ENCODE results near the gene TRIM9. TPM values are rescaled to one million over a fixed set of nuclear protein-coding genes. Genes with fewer than 3 reads are reported as not detected.

Gene TRIM9
- total and polyA plus RNA-seq, 4 experiments from 2014 or later = 0.05 to 0.55 (median 0.44) TPM; not detected in 1

DNA sequence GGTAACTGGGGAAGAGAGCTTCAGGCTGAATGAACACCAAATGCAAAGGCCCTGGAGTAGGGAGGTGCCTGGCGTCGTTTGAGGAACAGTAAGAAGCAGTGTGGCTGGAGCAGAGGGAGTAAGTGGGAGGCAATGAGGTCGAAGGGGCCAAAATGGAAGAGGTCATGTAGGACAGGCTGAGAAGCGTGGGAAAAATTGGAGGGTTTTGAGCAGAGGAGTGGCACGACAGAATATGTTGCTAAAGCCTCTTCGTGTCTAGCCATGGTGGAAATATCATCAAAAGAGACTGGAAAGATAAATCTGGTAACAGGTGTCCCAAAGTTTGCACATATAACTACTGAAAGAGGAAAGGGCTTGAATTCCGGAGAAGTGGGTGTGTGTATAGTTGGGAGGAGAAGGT is 1.9 kb downstream of the TRIM9 start:
- Mint-ChIP-seq H3K9me3 (no peaks in the 10 kb centered on the region), H3K27ac (no peak overlapping the region), H3K27me3 (peaks cover 5 to 20% of the 10 kb centered on the region in 2 donors), H3K36me3 (peaks cover 0 to 2% of the 10 kb centered on the region in 2 donors), H3K4me3 (peak overlapping the region in 7 of 8 donors; percentile 0 to 75 (median 19)), H3K4me1 (peaks cover 12 to 31% (median 13%) of the 10 kb centered on the region in 4 donors)
- H3K27ac ChIP-seq (ENCODE audit: low read depth, low read length) = no peak overlapping the region
- no peaks in the 10 kb centered on the region for H3K36me3 ChIP-seq (ENCODE audit: insufficient read depth, low read length)
- H3K9me3 ChIP-seq (ENCODE audit: control insufficient read depth in 1 of 2, low read length in 2 of 2) = no peaks in the 10 kb centered on the region
- intact Hi-C loops (cut with micrococcal nuclease) = no loop called here
- H3K4me3 ChIP-seq (ENCODE audit: low read length in 2 of 2) = no peak overlapping the region
- ChIA-PET POLR2A (ENCODE audit: partially characterized antibody) (no interaction called here), CTCF (ENCODE audit: partially characterized antibody) (interaction anchor here (1.4 kb wide), 1 partner anchor 8 kb away, joined by 5 read pairs; no protein-coding TSS in a partner anchor)
- peaks cover 18% of the 10 kb centered on the region for H3K4me1 ChIP-seq (ENCODE audit: insufficient read depth, low read length)
- no peak for DNase-seq
- peaks cover 8% of the 10 kb centered on the region for H3K27me3 ChIP-seq (ENCODE audit: insufficient read depth, low read length)

GRCh38 chr14:51089278-51089677 is 5.6 kb downstream of the TRIM9 start:
- CTCF ChIA-PET (ENCODE audit: partially characterized antibody) = no interaction called here
- intact Hi-C loops (cut with micrococcal nuclease) = no loop called here
- Mint-ChIP-seq H3K27me3 (peaks cover 4 to 18% of the 10 kb centered on the region in 2 donors), H3K4me3 (no peak overlapping the region), H3K9me3 (no peaks in the 10 kb centered on the region), H3K27ac (no peak overlapping the region), H3K36me3 (no peaks in the 10 kb centered on the region), H3K4me1 (peaks cover 0 to 16% (median 5%) of the 10 kb centered on the region in 4 donors)
- no peak for DNase-seq
- peaks cover 7% of the 10 kb centered on the region for H3K27me3 ChIP-seq (ENCODE audit: insufficient read depth, low read length)
- H3K27ac ChIP-seq (ENCODE audit: low read depth, low read length) = no peak overlapping the region
- no peak overlapping the region for H3K4me3 ChIP-seq (ENCODE audit: low read length in 2 of 2)
- no peaks in the 10 kb centered on the region for H3K9me3 ChIP-seq (ENCODE audit: control insufficient read depth in 1 of 2, low read length in 2 of 2)
- POLR2A ChIA-PET (ENCODE audit: partially characterized antibody) = no interaction called here
- no peaks in the 10 kb centered on the region for H3K36me3 ChIP-seq (ENCODE audit: insufficient read depth, low read length)
- H3K4me1 ChIP-seq (ENCODE audit: insufficient read depth, low read length) = peaks cover 7% of the 10 kb centered on the region

- POLR2A ChIA-PET (ENCODE audit: partially characterized antibody) = no interaction called here
- intact Hi-C loops (cut with micrococcal nuclease) = no loop called here
These were observed 7.9 kb downstream of the TRIM9 start for GRCh38 chr14:51087031-51087441.

DNA sequence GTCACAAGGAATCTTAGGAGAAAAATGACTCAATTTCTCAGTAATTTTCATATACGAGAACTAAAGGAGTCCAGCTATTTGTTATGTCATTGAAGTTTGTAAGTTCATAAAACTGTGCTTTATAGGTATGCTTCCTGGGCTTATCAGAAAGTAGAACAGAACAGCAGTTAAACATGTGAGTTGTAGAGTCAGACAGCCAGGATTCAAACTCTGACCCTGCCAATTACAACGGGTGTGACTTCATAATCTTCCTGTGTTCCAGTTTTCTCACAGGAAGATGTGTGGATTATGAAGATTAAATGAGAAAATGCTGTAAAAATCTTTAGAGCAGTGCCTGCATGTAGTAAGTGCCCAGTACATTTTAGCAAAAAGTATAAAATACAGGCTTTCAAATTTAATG is 8.9 kb downstream of the TRIM9 start:
- Mint-ChIP-seq H3K36me3 (no peaks in the 10 kb centered on the region), H3K4me3 (no peak overlapping the region), H3K27ac (no peak overlapping the region), H3K27me3 (peaks cover 0 to 6% of the 10 kb centered on the region in 2 donors), H3K9me3 (no peaks in the 10 kb centered on the region), H3K4me1 (no peaks in the 10 kb centered on the region)
- CTCF ChIA-PET (ENCODE audit: partially characterized antibody) = no interaction called here
- Histone ChIP-seq H3K27me3 (ENCODE audit: insufficient read depth, low read length) (no peaks in the 10 kb centered on the region), H3K4me3 (ENCODE audit: low read length in 2 of 2) (no peak overlapping the region), H3K27ac (ENCODE audit: low read depth, low read length) (no peak overlapping the region), H3K9me3 (ENCODE audit: control insufficient read depth in 1 of 2, low read length in 2 of 2) (no peaks in the 10 kb centered on the region), H3K4me1 (ENCODE audit: insufficient read depth, low read length) (no peaks in the 10 kb centered on the region), H3K36me3 (ENCODE audit: insufficient read depth, low read length) (no peaks in the 10 kb centered on the region)
- POLR2A ChIA-PET (ENCODE audit: partially characterized antibody) = no interaction called here
- intact Hi-C loops (cut with micrococcal nuclease) = no loop called here
- no peak for DNase-seq

More at GRCh38 chr14:51087031-51087441, 7.9 kb downstream of the TRIM9 start:
- H3K27me3 Mint-ChIP-seq = peaks cover 0 to 11% of the 10 kb centered on the region in 2 donors
- no peak overlapping the region for H3K27ac ChIP-seq (ENCODE audit: low read depth, low read length)
- no peaks in the 10 kb centered on the region for H3K4me1 ChIP-seq (ENCODE audit: insufficient read depth, low read length)
- CTCF ChIA-PET (ENCODE audit: partially characterized antibody) = no interaction called here
- no peak overlapping the region for H3K4me3 Mint-ChIP-seq
- no peak overlapping the region for H3K4me3 ChIP-seq (ENCODE audit: low read length in 2 of 2)
- no peaks in the 10 kb centered on the region for H3K36me3 Mint-ChIP-seq
- no peaks in the 10 kb centered on the region for H3K9me3 Mint-ChIP-seq
- no peak for DNase-seq
- H3K27me3 ChIP-seq (ENCODE audit: insufficient read depth, low read length) = no peaks in the 10 kb centered on the region
- no peaks in the 10 kb centered on the region for H3K4me1 Mint-ChIP-seq
- no peaks in the 10 kb centered on the region for H3K9me3 ChIP-seq (ENCODE audit: control insufficient read depth in 1 of 2, low read length in 2 of 2)
- no peak overlapping the region for H3K27ac Mint-ChIP-seq
- H3K36me3 ChIP-seq (ENCODE audit: insufficient read depth, low read length) = no peaks in the 10 kb centered on the region

GRCh38 chr14:51084962-51085361 is 9.9 kb downstream of the TRIM9 start:
- Mint-ChIP-seq H3K4me3 (no peak overlapping the region), H3K9me3 (no peaks in the 10 kb centered on the region), H3K27me3 (peaks cover 0 to 6% of the 10 kb centered on the region in 2 donors), H3K36me3 (no peaks in the 10 kb centered on the region), H3K4me1 (no peaks in the 10 kb centered on the region), H3K27ac (no peak overlapping the region)
- Histone ChIP-seq H3K9me3 (ENCODE audit: control insufficient read depth in 1 of 2, low read length in 2 of 2) (no peaks in the 10 kb centered on the region), H3K27ac (ENCODE audit: low read depth, low read length) (no peak overlapping the region), H3K27me3 (ENCODE audit: insufficient read depth, low read length) (no peaks in the 10 kb centered on the region), H3K36me3 (ENCODE audit: insufficient read depth, low read length) (no peaks in the 10 kb centered on the region), H3K4me3 (ENCODE audit: low read length in 2 of 2) (no peak overlapping the region), H3K4me1 (ENCODE audit: insufficient read depth, low read length) (no peaks in the 10 kb centered on the region)
- DNase-seq = no peak
- POLR2A ChIA-PET (ENCODE audit: partially characterized antibody) = no interaction called here
- CTCF ChIA-PET (ENCODE audit: partially characterized antibody) = interaction anchor here (1.3 kb wide), 1 partner anchor 9 kb away, joined by 5 read pairs; no protein-coding TSS in a partner anchor
- intact Hi-C loops (cut with micrococcal nuclease) = no loop called here

DNA sequence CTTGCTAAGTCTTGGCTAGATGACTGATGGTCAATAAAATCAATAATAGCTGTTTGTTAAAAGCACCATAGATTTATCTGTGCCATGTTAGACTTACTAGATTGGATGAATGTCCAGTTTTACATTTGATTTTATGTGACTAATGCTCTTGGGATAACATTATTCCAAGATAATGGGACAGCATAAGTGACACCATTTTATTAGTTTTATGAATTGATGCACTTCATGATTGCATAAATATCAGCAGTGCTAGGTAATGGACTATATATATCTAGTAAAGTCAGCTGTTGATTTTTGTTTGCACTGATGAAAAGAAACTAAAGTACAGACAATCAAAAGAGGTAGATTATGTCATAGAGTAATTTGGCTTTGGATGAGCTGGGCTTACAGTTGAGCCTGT is 10.4 kb downstream of the TRIM9 start:
- CTCF ChIA-PET (ENCODE audit: partially characterized antibody) = interaction anchor here (1.3 kb wide), 1 partner anchor 9 kb away, joined by 5 read pairs; no protein-coding TSS in a partner anchor
- Mint-ChIP-seq H3K4me1 (no peaks in the 10 kb centered on the region), H3K4me3 (no peak overlapping the region), H3K27ac (no peak overlapping the region), H3K27me3 (peaks cover 4 to 6% of the 10 kb centered on the region in 2 donors), H3K36me3 (no peaks in the 10 kb centered on the region), H3K9me3 (no peaks in the 10 kb centered on the region)
- Histone ChIP-seq H3K9me3 (ENCODE audit: control insufficient read depth in 1 of 2, low read length in 2 of 2) (no peaks in the 10 kb centered on the region), H3K4me3 (ENCODE audit: low read length in 2 of 2) (no peak overlapping the region), H3K27ac (ENCODE audit: low read depth, low read length) (no peak overlapping the region), H3K27me3 (ENCODE audit: insufficient read depth, low read length) (no peaks in the 10 kb centered on the region), H3K4me1 (ENCODE audit: insufficient read depth, low read length) (no peaks in the 10 kb centered on the region), H3K36me3 (ENCODE audit: insufficient read depth, low read length) (no peaks in the 10 kb centered on the region)
- intact Hi-C loops (cut with micrococcal nuclease) = no loop called here
- DNase-seq = no peak
- POLR2A ChIA-PET (ENCODE audit: partially characterized antibody) = no interaction called here

DNA sequence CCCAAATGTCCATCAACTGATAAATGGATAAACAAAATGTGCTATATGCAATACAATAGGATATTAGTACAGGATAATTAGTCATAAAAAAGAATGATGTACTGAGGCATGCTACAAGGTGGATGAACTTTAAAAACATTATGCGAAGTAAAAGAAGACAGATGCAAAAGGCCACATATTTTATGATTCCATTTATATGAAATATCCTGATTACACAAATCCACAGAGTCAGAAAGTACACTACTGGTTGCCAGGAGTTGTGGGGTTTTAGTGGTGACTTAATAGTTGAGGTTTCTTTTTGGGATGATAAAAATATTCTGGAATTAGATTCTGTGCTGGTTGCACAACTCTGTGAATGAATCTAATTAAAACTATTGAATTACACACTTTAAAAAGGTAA is 12.6 kb downstream of the TRIM9 start:
- H3K36me3 Mint-ChIP-seq = no peaks in the 10 kb centered on the region
- no peaks in the 10 kb centered on the region for H3K9me3 ChIP-seq (ENCODE audit: control insufficient read depth in 1 of 2, low read length in 2 of 2)
- peaks cover 7 to 9% of the 10 kb centered on the region in 2 donors for H3K27me3 Mint-ChIP-seq
- intact Hi-C loops (cut with micrococcal nuclease) = no loop called here
- no peaks in the 10 kb centered on the region for H3K9me3 Mint-ChIP-seq
- CTCF ChIA-PET (ENCODE audit: partially characterized antibody) = no interaction called here
- H3K4me1 Mint-ChIP-seq = no peaks in the 10 kb centered on the region
- no peak overlapping the region for H3K4me3 ChIP-seq (ENCODE audit: low read length in 2 of 2)
- no peak overlapping the region for H3K4me3 Mint-ChIP-seq
- H3K36me3 ChIP-seq (ENCODE audit: insufficient read depth, low read length) = no peaks in the 10 kb centered on the region
- H3K27ac Mint-ChIP-seq = no peak overlapping the region
- no peaks in the 10 kb centered on the region for H3K27me3 ChIP-seq (ENCODE audit: insufficient read depth, low read length)
- H3K27ac ChIP-seq (ENCODE audit: low read depth, low read length) = no peak overlapping the region
- POLR2A ChIA-PET (ENCODE audit: partially characterized antibody) = no interaction called here
- no peaks in the 10 kb centered on the region for H3K4me1 ChIP-seq (ENCODE audit: insufficient read depth, low read length)
- DNase-seq = no peak

- Mint-ChIP-seq H3K27ac (no peak overlapping the region), H3K4me1 (no peaks in the 10 kb centered on the region), H3K4me3 (no peak overlapping the region), H3K9me3 (no peaks in the 10 kb centered on the region), H3K27me3 (peaks cover 9 to 11% of the 10 kb centered on the region in 2 donors), H3K36me3 (no peaks in the 10 kb centered on the region)
- intact Hi-C loops (cut with micrococcal nuclease) = no loop called here
- H3K4me1 ChIP-seq (ENCODE audit: insufficient read depth, low read length) = no peaks in the 10 kb centered on the region
- H3K27me3 ChIP-seq (ENCODE audit: insufficient read depth, low read length) = no peaks in the 10 kb centered on the region
- H3K27ac ChIP-seq (ENCODE audit: low read depth, low read length) = no peak overlapping the region
- H3K36me3 ChIP-seq (ENCODE audit: insufficient read depth, low read length) = no peaks in the 10 kb centered on the region
- CTCF ChIA-PET (ENCODE audit: partially characterized antibody) = no interaction called here
- POLR2A ChIA-PET (ENCODE audit: partially characterized antibody) = no interaction called here
- no peak for DNase-seq
- no peak overlapping the region for H3K4me3 ChIP-seq (ENCODE audit: low read length in 2 of 2)
- H3K9me3 ChIP-seq (ENCODE audit: control insufficient read depth in 1 of 2, low read length in 2 of 2) = no peaks in the 10 kb centered on the region
These were observed 13.2 kb downstream of the TRIM9 start for GRCh38 chr14:51081712-51082111.
